PC-9 (cell line): Measurements from ENCODE around the gene FOXK1. TPM values are rescaled to one million over a fixed set of nuclear protein-coding genes. Genes with fewer than 3 reads are reported as not detected.

Experiments used
- BruUV-seq: library from RNA; stranded (reverse); fragments of 400-500 nt; replicated peaks from 2 replicates; lab custom pipeline; 2021; lab: Mats Ljungman, UMichigan
- CTCF ChIA-PET: fragments of 300-600 bp; sonication (Branson Sonifier 250); formaldehyde crosslinking; loops from one replicate; lab custom pipeline; 2022; ENCODE audit warnings: antibody characterized with exemption; lab: Charles Lee
- POLR2A ChIA-PET: fragments of 300-600 bp; sonication (Branson Sonifier 250); formaldehyde crosslinking; loops from one replicate; lab custom pipeline; 2022; ENCODE audit warnings: antibody characterized with exemption; ENCODE audit not compliant: unreplicated experiment; lab: Charles Lee
- DNase-seq, 2 experiments: peaks; one replicate each; pipeline versions ENCODE4 v3.0.0 to v3.0.0-alpha.2; 2015 to 2022; ENCODE audit warnings: mixed read lengths in 1 of 2
- H2AFZ ChIP-seq: fragments of 200-600 bp; sonication (generic); 2 replicates; pipeline ENCODE4 v1.8.1; 2017; ENCODE audit warnings: antibody characterized with exemption
- H3F3A ChIP-seq: fragments of 200-600 bp; sonication (generic); 2 replicates; pipeline ENCODE4 v1.8.1; 2017; ENCODE audit warnings: antibody characterized with exemption, mild to moderate bottlenecking, low read depth; ENCODE audit not compliant: insufficient read depth
- H3K27ac ChIP-seq: fragments of 200-600 bp; sonication (generic); 2 replicates; pipeline ENCODE4 v1.6.1; 2016; ENCODE audit warnings: mixed run types
- H3K27me3 ChIP-seq: fragments of 200-600 bp; sonication (generic); 2 replicates; pipeline ENCODE4 v1.6.1; 2016; ENCODE audit warnings: low read depth, mixed run types; ENCODE audit not compliant: insufficient read depth
- H3K36me3 ChIP-seq: fragments of 200-600 bp; sonication (generic); 2 replicates; pipeline ENCODE4 v1.6.1; 2016; ENCODE audit warnings: low read depth, mixed run types
- H3K4me1 ChIP-seq: fragments of 200-600 bp; sonication (generic); replicated peaks from 2 replicates; pipeline ENCODE4 v1.6.1; 2016; ENCODE audit warnings: mixed run types; ENCODE audit not compliant: insufficient read depth
- H3K4me2 ChIP-seq: fragments of 200-600 bp; sonication (generic); 2 replicates; pipeline ENCODE4 v1.6.1; 2017; ENCODE audit warnings: mixed run types
- H3K4me3 ChIP-seq: fragments of 200-600 bp; sonication (generic); 2 replicates; pipeline ENCODE4 v1.6.1; 2016; ENCODE audit warnings: mixed run types
- H3K79me2 ChIP-seq: fragments of 200-600 bp; sonication (generic); 2 replicates; pipeline ENCODE4 v1.6.1; 2017; ENCODE audit warnings: low read depth, mixed run types
- H3K9me2 ChIP-seq: fragments of 200-600 bp; sonication (generic); 2 replicates; pipeline ENCODE4 v1.8.1; 2017; ENCODE audit warnings: mild to moderate bottlenecking; ENCODE audit not compliant: insufficient read depth
- H3K9me3 ChIP-seq: fragments of 200-600 bp; sonication (generic); 2 replicates; pipeline ENCODE4 v1.8.1; 2016; ENCODE audit warnings: low read depth; ENCODE audit not compliant: insufficient read depth
- H4K20me1 ChIP-seq: fragments of 200-600 bp; sonication (generic); 2 replicates; pipeline ENCODE4 v1.8.1; 2017; ENCODE audit not compliant: insufficient read depth
- CTCF ChIP-seq: fragments of 200-600 bp; sonication (generic); conservative IDR thresholded peaks from 2 replicates; pipeline ENCODE4 v1.6.1; 2017; ENCODE audit warnings: mixed run types, antibody characterized with exemption, mild to moderate bottlenecking, moderate library complexity
- EZH2 ChIP-seq: fragments of 200-600 bp; sonication (generic); IDR thresholded peaks from 2 replicates; pipeline ENCODE4 v1.8.0; 2017; ENCODE audit warnings: antibody characterized with exemption, low read depth
- intact Hi-C: fragments of 100-400 bp; cut with micrococcal nuclease; formaldehyde crosslinking; loops from one replicate; pipeline ENCODE4 v1.10.0; 2022; ENCODE audit not compliant: unreplicated experiment
- total RNA-seq: library from RNA; stranded (reverse); gene quantifications from 2 replicates; pipeline ENCODE4 v1.2.3, GENCODE V29; 2021

The FOXK1 gene
- total RNA-seq, 1 experiment from 2014 or later: 68.1 TPM

- Histone ChIP-seq H3F3A (no peaks in the 10 kb centered on the region), H2AFZ (no peak overlapping the region), H3K9me3 (no peaks in the 10 kb centered on the region), H3K4me1 (no peaks in the 10 kb centered on the region), H3K4me2 (no peak overlapping the region), H3K27me3 (no peaks in the 10 kb centered on the region), H3K27ac (no peak overlapping the region), H3K4me3 (no peak overlapping the region), H3K36me3 (peaks cover 27% of the 10 kb centered on the region), H3K9me2 (no peaks in the 10 kb centered on the region), H3K79me2 (no peaks in the 10 kb centered on the region; the same call in 1 of the 2 replicates), H4K20me1 (peaks cover 14% of the 10 kb centered on the region)
- ChIA-PET POLR2A (no interaction called here), CTCF (interaction anchor here (0.6 kb wide), 1 partner anchor 90 kb away, joined by 10 read pairs; no protein-coding TSS in a partner anchor)
- BruUV-seq: no TSS peak
- TF ChIP-seq EZH2 (no peak), CTCF (no peak)
- no peak for DNase-seq
- intact Hi-C loops: no loop called here
Measured at GRCh38 chr7:4758791-4759190, 76.7 kb downstream of the FOXK1 start.

- POLR2A ChIA-PET: no interaction called here
- TF ChIP-seq EZH2 (no peak), CTCF (no peak)
Measured at GRCh38 chr7:4759211-4759610, 77.1 kb downstream of the FOXK1 start.

GRCh38 chr7:4760952-4761351 lies 78.9 kb downstream of the FOXK1 start:
- Histone ChIP-seq H3K4me3 (no peak overlapping the region), H3K9me3 (no peaks in the 10 kb centered on the region), H3K9me2 (no peaks in the 10 kb centered on the region), H3K36me3 (peaks cover 10% of the 10 kb centered on the region), H3K79me2 (no peaks in the 10 kb centered on the region), H2AFZ (no peak overlapping the region), H3F3A (no peaks in the 10 kb centered on the region), H4K20me1 (peaks cover 8% of the 10 kb centered on the region; the same call in 1 of the 2 replicates), H3K27me3 (no peaks in the 10 kb centered on the region), H3K4me1 (no peaks in the 10 kb centered on the region), H3K4me2 (no peak overlapping the region), H3K27ac (no peak overlapping the region)
- ChIA-PET POLR2A (no interaction called here), CTCF (no interaction called here)
- TF ChIP-seq EZH2 (no peak), CTCF (no peak)
- BruUV-seq: no TSS peak
- intact Hi-C loops: no loop called here
- DNase-seq: no peak

More at GRCh38 chr7:4759211-4759610, 77.1 kb downstream of the FOXK1 start:
- no peak overlapping the region for H3K4me3 ChIP-seq
- BruUV-seq: no TSS peak
- no peak overlapping the region for H3K27ac ChIP-seq
- H3K27me3 ChIP-seq: no peaks in the 10 kb centered on the region
- no peaks in the 10 kb centered on the region for H3F3A ChIP-seq
- intact Hi-C loops: no loop called here
- no peak for DNase-seq
- H3K79me2 ChIP-seq: no peaks in the 10 kb centered on the region; the same call in 1 of the 2 replicates
- peaks cover 10% of the 10 kb centered on the region for H4K20me1 ChIP-seq
- no peaks in the 10 kb centered on the region for H3K4me1 ChIP-seq
- peaks cover 26% of the 10 kb centered on the region for H3K36me3 ChIP-seq
- H3K9me3 ChIP-seq: no peaks in the 10 kb centered on the region
- H2AFZ ChIP-seq: no peak overlapping the region
- CTCF ChIA-PET: interaction anchor here (0.9 kb wide), 1 partner anchor 13 kb away, joined by 5 read pairs; no protein-coding TSS in a partner anchor
- no peaks in the 10 kb centered on the region for H3K9me2 ChIP-seq
- H3K4me2 ChIP-seq: no peak overlapping the region
